HepG2 (cell line): ENCODE results near the gene C2orf42. TPM values are rescaled to one million over a fixed set of nuclear protein-coding genes. Genes with fewer than 3 reads are reported as not detected.
A peak's percentile ranks its signal among the peaks of the same experiment; 100 is the strongest.

ENCODE experiments used
- ATF2 ChIP-seq: sonication (generic); formaldehyde crosslinking; IDR thresholded peaks from 2 replicates; pipeline ENCODE4 v1.4.0; 2020; ENCODE audit warnings: missing genetic modification reagents
- CREM ChIP-seq, 2 experiments: sonication (generic) in 1 of 2; formaldehyde crosslinking in 1 of 2; IDR thresholded peaks; 2 replicates each; pipeline versions ENCODE4 v1.4.0 to v1.6.1; 2016 to 2020; ENCODE audit warnings: antibody characterized with exemption in 1 of 2, mild to moderate bottlenecking in 1 of 2, missing genetic modification reagents in 1 of 2
- E2F5 ChIP-seq: sonication (generic); formaldehyde crosslinking; conservative IDR thresholded peaks from 2 replicates; pipeline ENCODE4 v1.4.0; 2020; ENCODE audit warnings: missing genetic modification reagents
- ETV5 ChIP-seq: IDR thresholded peaks from 2 replicates; pipeline ENCODE4 v1.6.1; 2018; ENCODE audit warnings: missing biosample characterization, missing genetic modification reagents, inconsistent platforms, borderline replicate concordance
- GLI4 ChIP-seq: sonication (generic); formaldehyde crosslinking; IDR thresholded peaks from 2 replicates; pipeline ENCODE4 v1.5.1; 2020; ENCODE audit warnings: missing genetic modification reagents, mild to moderate bottlenecking, moderate library complexity, borderline replicate concordance
- HNRNPUL1 ChIP-seq: fragments of 200-400 bp; formaldehyde crosslinking; IDR thresholded peaks from 2 replicates; pipeline ENCODE4 v1.6.1; 2017; ENCODE audit warnings: low read depth, mild to moderate bottlenecking, low read length, moderate library complexity
- SMARCC2 ChIP-seq: fragments of 450-650 bp; IDR thresholded peaks from 2 replicates; pipeline ENCODE4 v1.6.1; 2017; ENCODE audit warnings: antibody characterized with exemption, mild to moderate bottlenecking
- SNAI1 ChIP-seq: sonication (generic); formaldehyde crosslinking; IDR thresholded peaks from 2 replicates; pipeline ENCODE4 v1.5.0; 2020; ENCODE audit warnings: mild to moderate bottlenecking, missing genetic modification reagents, borderline replicate concordance
- ZNF276 ChIP-seq: sonication (generic); formaldehyde crosslinking; IDR thresholded peaks from 2 replicates; pipeline ENCODE4 v1.4.0; 2020; ENCODE audit warnings: mild to moderate bottlenecking, low read depth, missing genetic modification reagents
- ZNF317 ChIP-seq: sonication (generic); formaldehyde crosslinking; IDR thresholded peaks from 2 replicates; pipeline ENCODE4 v1.5.0; 2020; ENCODE audit warnings: mild to moderate bottlenecking, missing genetic modification reagents
- ZNF337 ChIP-seq: sonication (generic); formaldehyde crosslinking; IDR thresholded peaks from 2 replicates; pipeline ENCODE4 v1.5.1; 2020; ENCODE audit warnings: missing genetic modification reagents, low read depth, mild to moderate bottlenecking, borderline replicate concordance
- ZNF775 ChIP-seq: sonication (generic); formaldehyde crosslinking; IDR thresholded peaks from 2 replicates; pipeline ENCODE4 v1.4.0; 2020; ENCODE audit warnings: missing genetic modification reagents, mild to moderate bottlenecking, moderate library complexity, borderline replicate concordance
- ZSCAN22 ChIP-seq: sonication (generic); formaldehyde crosslinking; IDR thresholded peaks from 2 replicates; pipeline ENCODE4 v1.4.0; 2020; ENCODE audit warnings: mild to moderate bottlenecking, missing genetic modification reagents
- polyA plus RNA-seq, 8 experiments: library from polyadenylated mRNA; depleted of rRNA in 3 of 8; stranded (reverse) in 7 of 8; unstranded in 1 of 8; fragments of >200 nt; fragmentation: Illumina TruSeq in 4 of 8; extraction: Trizol in 4 of 8; gene quantifications; 2 replicates each; pipeline versions ENCODE4 v1.2.1 to v1.2.3, GENCODE V29; 2011 to 2016; ENCODE audit warnings: low read depth in 4 of 8, missing spikeins in 1 of 8, mixed read lengths in 1 of 8; ENCODE audit not compliant: insufficient read depth in 1 of 8
- total RNA-seq, 5 experiments: library from RNA; depleted of rRNA; stranded (reverse); fragments of >200 nt; fragmentation: Illumina TruSeq; extraction: Trizol; gene quantifications; 2 replicates each; pipeline ENCODE4 v1.2.3, GENCODE V29; 2016; ENCODE audit warnings: low read depth in 1 of 5
- TF ChIP-seq, protein P1 (sequence below): IDR thresholded peaks from 2 replicates; pipeline ENCODE4 v1.6.1; 2018; ENCODE audit warnings: missing genetic modification reagents
- TF ChIP-seq, protein P2 (sequence below): sonication (generic); formaldehyde crosslinking; IDR thresholded peaks from 2 replicates; pipeline ENCODE4 v1.4.0; 2020; ENCODE audit warnings: missing genetic modification reagents, borderline replicate concordance
- TF ChIP-seq, protein P3 (sequence below): sonication (generic); formaldehyde crosslinking; IDR thresholded peaks from 2 replicates; pipeline ENCODE4 v1.4.0; 2020; ENCODE audit warnings: missing genetic modification reagents

C2orf42 gene
- total and polyA plus RNA-seq, 2 of the 13 experiments (the other 11 are each of a cell fraction or from before 2014, with no cell fraction given): 9.3 to 9.9 TPM

DNA sequence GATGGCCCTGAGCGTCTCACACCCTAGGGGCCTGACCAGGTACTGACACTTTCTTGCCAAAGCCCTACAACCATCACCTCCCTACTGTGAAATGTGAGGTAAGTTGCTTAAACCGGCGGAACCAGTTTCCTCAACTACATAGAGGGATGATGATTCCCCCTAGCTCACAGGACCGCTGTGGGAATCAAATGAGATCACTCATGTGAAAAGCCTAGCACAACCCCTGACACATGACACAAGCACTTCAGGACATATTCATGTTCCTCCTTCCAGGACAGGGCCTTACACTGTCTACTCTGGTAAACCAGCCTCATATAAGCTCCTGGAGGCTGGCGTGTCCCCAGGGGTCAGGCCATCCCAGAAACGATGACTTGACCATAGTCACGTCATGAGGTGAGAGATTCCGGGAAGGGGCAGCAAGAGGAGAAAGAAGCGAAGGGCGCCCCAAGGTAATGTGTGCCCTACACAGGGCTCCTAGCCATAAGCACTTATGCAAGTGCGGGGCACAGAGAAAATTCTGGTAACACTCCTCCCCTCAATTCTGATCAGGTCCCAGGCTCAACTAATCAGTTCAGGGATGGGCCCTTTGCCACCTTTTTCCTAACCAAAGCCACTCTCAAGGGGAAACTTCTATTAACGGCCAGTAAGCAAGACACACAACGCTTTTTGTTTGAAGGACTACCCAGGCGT lies 49.5 kb downstream of the C2orf42 start (continued):
- TF ChIP-seq, protein P1, sequence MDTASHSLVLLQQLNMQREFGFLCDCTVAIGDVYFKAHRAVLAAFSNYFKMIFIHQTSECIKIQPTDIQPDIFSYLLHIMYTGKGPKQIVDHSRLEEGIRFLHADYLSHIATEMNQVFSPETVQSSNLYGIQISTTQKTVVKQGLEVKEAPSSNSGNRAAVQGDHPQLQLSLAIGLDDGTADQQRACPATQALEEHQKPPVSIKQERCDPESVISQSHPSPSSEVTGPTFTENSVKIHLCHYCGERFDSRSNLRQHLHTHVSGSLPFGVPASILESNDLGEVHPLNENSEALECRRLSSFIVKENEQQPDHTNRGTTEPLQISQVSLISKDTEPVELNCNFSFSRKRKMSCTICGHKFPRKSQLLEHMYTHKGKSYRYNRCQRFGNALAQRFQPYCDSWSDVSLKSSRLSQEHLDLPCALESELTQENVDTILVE: no peak
- TF ChIP-seq ZNF317: no peak; the same call in 1 of the 2 replicates
- TF ChIP-seq ZNF337 (CRISPR knock-in tag): no peak
- TF ChIP-seq SMARCC2: no peak
- TF ChIP-seq SNAI1 (CRISPR knock-in tag): no peak
- TF ChIP-seq ETV5 (CRISPR knock-in tag): no peak
- no peak for TF ChIP-seq HNRNPUL1
- 0 out of 2 replicates have a peak, but pooled peaks have one; percentile 18 for TF ChIP-seq ZNF276 (CRISPR knock-in tag)
- TF ChIP-seq, protein P2, sequence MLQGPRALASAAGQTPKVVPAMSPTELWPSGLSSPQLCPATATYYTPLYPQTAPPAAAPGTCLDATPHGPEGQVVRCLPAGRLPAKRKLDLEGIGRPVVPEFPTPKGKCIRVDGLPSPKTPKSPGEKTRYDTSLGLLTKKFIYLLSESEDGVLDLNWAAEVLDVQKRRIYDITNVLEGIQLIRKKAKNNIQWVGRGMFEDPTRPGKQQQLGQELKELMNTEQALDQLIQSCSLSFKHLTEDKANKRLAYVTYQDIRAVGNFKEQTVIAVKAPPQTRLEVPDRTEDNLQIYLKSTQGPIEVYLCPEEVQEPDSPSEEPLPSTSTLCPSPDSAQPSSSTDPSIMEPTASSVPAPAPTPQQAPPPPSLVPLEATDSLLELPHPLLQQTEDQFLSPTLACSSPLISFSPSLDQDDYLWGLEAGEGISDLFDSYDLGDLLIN (CRISPR knock-in tag): no peak; the same call in 1 of the 2 replicates
- no peak for TF ChIP-seq E2F5 (CRISPR knock-in tag)
- TF ChIP-seq, protein P3, sequence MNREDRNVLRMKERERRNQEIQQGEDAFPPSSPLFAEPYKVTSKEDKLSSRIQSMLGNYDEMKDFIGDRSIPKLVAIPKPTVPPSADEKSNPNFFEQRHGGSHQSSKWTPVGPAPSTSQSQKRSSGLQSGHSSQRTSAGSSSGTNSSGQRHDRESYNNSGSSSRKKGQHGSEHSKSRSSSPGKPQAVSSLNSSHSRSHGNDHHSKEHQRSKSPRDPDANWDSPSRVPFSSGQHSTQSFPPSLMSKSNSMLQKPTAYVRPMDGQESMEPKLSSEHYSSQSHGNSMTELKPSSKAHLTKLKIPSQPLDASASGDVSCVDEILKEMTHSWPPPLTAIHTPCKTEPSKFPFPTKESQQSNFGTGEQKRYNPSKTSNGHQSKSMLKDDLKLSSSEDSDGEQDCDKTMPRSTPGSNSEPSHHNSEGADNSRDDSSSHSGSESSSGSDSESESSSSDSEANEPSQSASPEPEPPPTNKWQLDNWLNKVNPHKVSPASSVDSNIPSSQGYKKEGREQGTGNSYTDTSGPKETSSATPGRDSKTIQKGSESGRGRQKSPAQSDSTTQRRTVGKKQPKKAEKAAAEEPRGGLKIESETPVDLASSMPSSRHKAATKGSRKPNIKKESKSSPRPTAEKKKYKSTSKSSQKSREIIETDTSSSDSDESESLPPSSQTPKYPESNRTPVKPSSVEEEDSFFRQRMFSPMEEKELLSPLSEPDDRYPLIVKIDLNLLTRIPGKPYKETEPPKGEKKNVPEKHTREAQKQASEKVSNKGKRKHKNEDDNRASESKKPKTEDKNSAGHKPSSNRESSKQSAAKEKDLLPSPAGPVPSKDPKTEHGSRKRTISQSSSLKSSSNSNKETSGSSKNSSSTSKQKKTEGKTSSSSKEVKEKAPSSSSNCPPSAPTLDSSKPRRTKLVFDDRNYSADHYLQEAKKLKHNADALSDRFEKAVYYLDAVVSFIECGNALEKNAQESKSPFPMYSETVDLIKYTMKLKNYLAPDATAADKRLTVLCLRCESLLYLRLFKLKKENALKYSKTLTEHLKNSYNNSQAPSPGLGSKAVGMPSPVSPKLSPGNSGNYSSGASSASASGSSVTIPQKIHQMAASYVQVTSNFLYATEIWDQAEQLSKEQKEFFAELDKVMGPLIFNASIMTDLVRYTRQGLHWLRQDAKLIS (CRISPR knock-in tag): no peak
- no peak for TF ChIP-seq ZSCAN22 (CRISPR knock-in tag)
- TF ChIP-seq GLI4 (CRISPR knock-in tag): no peak
- TF ChIP-seq CREM (IDR thresholded peaks at IDR 0.05): no peak
- TF ChIP-seq CREM (CRISPR knock-in tag; IDR thresholded peaks at IDR 0.05): no peak
- no peak for TF ChIP-seq ATF2 (CRISPR knock-in tag)
- TF ChIP-seq ZNF775 (CRISPR knock-in tag): no peak
